Stimulated activated CD4-positive, alpha-beta T cell treated with anti-CD3 and anti-CD28 coated beads, TNF-alpha, amount 100 ng/mL, for 24 hours (primary cell): ENCODE measurements around the gene TRIM54.
"Not testable (repeated sequence)": the region's sequence is repeated elsewhere in the genome, so short reads cannot be mapped to it uniquely, and the experiment has no call there.

Experiments used
- DNase-seq, 3 experiments: peaks; one replicate each; pipeline ENCODE4 v3.0.0-alpha.2; 2020; ENCODE audit warnings: low read depth in 3 of 3

TRIM54 gene

GRCh38 chr2:27258051-27258450, 24.2 kb upstream of the TRIM54 start:
- no peak for DNase-seq

GRCh38 chr2:27261241-27261925, 20.8 kb upstream of the TRIM54 start:
- no peak for DNase-seq

- DNase-seq: no peak
Measured at GRCh38 chr2:27261926-27262298, 20.3 kb upstream of the TRIM54 start.

DNA sequence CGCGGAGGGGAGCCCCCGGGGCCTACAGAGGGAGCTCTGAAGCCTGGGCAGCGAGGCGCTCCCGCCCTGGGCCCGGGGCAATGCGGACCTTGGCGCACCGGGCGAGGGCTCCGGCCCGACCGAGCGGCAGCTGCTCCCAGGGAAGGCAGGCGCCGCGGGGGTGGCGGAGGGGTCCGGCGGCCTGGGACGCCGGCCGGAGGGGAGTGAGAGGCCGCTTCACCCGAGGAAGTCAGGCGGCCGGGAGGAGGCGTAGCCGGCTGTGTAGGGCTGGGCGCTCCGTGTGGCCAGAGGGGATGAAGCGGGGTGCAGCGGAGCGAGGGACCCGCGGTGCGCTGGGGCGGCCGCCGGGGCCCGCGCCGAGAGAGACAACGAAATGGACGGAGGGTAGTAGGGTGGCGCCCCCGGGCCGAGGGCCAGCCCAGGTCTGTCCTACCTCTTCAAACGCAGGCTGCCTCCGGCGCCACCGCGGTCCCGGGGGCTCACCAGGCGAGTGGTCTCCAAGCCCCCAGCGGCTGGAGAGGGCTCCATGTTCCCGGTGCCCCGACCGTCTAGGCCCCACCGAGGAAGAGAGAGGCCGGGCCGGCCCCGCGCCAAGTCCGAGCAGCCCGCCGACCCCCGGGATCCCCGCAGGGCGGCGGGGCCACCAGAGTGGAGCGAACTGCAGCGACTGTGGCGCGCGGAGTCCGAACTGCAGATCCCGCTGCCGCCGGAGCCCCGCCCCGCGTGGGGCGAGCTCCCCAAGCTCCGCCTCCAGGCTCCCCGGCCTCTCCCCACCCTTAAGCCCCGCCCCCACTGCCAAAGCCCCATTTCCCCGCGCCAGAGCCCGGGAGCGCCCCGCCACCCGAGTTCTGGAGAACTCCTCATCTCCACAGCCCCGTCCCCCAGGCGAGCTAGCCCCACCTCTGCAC, 19.6 kb upstream of the TRIM54 start, which contains the start of gene SLC30A3:
SLC30A3 (minus strand) TSS at position 669 of the 908 bp plus-strand sequence; CDS start at position 528, 141 bp downstream.
- DNase-seq: peak; percentile 34 to 78 (median 55)

- no peak for DNase-seq
Measured at GRCh38 chr2:27263287-27264252, 18.7 kb upstream of the TRIM54 start.

DNA sequence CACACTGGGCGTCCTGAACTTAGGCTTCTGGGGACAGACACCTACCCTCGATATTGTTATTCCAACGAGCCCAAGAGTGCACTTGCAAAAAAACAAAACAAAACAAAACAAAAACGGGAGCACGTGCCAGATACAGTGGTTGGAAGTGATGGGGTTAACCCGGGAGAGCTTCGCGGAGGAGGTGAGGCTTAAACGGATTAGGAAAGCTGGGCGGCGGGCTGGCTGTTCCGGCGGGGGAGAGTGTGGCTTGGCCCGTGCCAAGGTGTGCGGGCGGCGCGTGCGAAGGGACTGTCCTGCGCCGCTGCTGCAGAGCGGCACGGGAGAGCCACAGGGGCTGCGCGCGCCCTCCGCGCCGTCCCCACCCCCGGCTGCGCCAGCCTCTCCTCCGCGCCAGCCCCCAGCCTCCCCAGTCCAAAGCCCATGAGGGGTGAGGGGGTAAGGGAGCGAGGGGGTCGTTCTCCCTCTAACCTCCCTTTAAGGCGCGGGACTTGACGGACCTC, 17.9 kb upstream of the TRIM54 start:
- no peak for DNase-seq

DNA sequence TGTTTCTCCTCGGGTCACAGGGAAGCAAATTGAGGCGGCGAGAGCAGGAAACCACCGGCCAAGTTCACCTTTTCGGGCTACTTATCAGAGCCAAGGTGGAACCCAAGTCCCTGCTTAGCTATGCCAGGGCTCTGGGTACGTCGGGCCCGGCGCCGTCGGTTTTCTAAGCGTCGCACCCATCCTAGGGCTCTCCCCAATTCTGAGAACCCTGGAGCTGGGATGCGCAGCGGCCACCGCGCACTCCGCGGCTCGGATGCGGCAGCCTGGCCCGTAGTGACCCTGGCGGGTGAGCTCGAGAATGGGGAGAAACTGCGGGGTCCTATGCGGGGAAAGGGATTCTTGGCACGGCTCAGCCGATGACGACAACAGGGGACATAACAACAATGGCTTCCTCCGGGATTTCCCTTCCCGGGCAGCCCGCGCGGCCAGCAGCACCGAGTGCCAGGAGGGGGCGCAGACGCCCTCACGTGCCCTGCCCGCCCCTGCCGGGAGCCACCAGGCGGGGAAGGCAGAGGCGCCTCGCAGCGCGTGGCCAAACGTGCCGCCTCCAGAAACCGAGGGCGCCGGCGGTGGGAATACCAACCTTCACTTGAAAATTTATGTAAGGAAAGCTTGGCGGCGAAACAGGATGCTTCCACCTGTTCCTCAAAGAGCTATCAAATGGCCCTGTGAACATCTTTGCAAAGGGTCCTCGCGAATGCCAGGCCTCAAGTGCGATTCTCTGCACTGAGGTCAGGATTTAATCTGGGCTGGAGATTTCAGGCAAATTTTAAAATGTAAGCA, 17.3 kb upstream of the TRIM54 start:
- DNase-seq: peak; percentile 23 to 69 (median 36)

- DNase-seq: no peak
Measured at GRCh38 chr2:27265536-27265870, 16.7 kb upstream of the TRIM54 start.

GRCh38 chr2:27268296-27268695, 13.9 kb upstream of the TRIM54 start:
- DNase-seq: not testable (repeated sequence)

DNA sequence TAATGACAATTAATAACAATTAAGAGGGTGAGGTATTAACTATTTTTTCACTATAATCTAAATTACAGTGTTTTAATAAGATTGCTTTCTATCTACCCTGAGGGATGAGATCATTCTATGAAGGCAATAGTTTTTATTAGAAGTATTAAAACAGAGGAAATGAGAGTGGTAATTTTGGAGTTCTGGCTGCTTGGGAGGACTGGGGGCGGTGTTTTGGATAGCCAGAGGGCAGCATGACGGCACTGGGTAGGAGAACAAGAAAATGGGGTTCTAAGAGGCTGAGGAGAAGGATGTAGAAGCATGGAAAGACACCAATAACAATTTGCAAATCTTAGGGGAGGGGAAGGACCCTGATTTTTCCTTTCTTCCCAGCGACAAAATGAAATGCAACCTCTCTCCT, 12.1 kb upstream of the TRIM54 start:
- no peak for DNase-seq

GRCh38 chr2:27270670-27271069, 11.6 kb upstream of the TRIM54 start:
- DNase-seq: no peak

- no peak for DNase-seq
Measured at GRCh38 chr2:27271631-27272340, 10.4 kb upstream of the TRIM54 start.

DNA sequence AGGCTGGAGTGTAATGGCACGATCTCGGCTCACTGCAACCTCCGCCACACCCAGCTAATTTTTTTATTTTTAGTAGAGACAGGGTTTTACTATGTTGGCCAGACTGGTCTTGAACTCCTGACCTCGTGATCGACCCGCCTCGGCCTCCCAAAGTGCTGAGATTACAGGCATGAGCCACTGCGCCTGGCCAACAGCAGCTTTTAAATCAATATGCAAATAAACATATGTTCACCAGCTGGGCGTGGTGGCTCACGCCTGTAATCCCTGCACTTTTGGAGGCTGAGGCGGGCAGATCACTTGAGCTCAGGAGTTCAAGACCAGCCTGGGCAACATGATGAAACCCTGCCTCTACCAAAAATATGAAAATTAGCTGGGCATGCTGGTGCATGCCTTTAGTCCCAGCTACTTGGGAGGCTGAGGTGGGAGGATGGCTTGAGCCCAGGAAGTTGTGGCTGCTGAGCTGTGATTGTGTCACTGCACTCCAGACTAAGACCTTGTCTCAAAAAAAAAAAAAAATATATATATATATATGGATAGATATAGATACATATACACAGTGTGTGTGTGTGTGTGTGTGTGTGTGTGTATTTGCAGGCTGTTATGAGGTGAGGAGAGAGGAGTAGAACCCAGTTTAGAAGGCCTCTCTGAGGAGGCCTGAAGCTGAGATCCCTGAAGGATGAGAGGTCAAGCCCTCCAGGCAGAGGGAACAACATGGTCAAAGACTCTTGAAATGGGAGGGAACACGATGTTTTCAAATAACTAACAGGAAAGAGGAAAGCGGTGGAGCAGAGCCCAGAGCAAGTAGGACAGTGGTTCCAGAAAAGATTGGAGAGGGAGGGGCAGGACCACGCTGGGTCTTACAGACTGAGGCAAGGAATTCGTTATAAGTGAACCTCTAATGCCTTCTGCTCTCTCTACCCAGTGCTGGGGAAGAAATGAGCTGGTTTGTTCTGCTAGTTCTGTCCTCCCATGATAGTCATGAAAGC, 9.4 kb upstream of the TRIM54 start:
- DNase-seq: not testable (repeated sequence)

GRCh38 chr2:27275211-27276150, 6.7 kb upstream of the TRIM54 start, which contains the start of gene DNAJC5G:
Gene DNAJC5G (plus strand): TSS chr2:27275433. CDS start chr2:27276729, 1,296 bp downstream.
- DNase-seq: no peak

- DNase-seq: no peak
Measured at GRCh38 chr2:27278010-27278409, 4.2 kb upstream of the TRIM54 start.

- no peak for DNase-seq
Measured at GRCh38 chr2:27280826-27281225, 1.4 kb upstream of the TRIM54 start.

GRCh38 chr2:27281442-27281841, 787 bp upstream of the TRIM54 start:
- DNase-seq: no peak

DNA sequence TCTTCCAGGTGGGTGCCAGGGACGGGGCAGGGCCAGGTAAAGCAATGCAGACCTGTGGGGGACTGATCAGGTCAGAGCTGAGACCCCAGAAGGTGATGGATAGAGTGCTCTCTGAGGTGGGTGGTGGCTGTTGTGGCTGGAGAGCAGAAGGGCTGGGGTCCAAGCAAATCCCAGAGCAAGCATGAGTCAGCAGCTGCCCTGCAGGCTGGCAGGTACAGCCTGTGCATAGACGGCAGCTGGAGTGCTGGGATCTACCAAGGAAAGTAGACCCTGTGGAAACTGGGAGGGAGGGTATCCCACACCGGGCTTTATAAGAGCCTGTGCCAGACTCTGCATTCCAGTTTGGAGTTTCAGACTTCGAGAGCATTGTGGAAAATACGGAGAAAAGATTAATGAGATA, 663 bp downstream of the TRIM54 start:
- DNase-seq: no peak
